Mesothelial cell of epicardium (in vitro differentiated cells): ENCODE measurements around the gene CSNK1A1. TPM values are rescaled to one million over a fixed set of nuclear protein-coding genes. Genes with fewer than 3 reads are reported as not detected.
A peak's percentile ranks its signal among the peaks of the same experiment; 100 is the strongest.

Experiments used
- DNase-seq, 2 experiments: peaks; one replicate each; pipeline ENCODE4 v3.0.0; 2021; ENCODE audit warnings: low spot score in 2 of 2; ENCODE audit not compliant: unreplicated experiment in 2 of 2
- H3K27ac Mint-ChIP-seq: 2 replicates; pipeline ENCODE4 v1.8.0; 2021; ENCODE audit warnings: mixed read lengths
- H3K27me3 Mint-ChIP-seq: 2 replicates; pipeline ENCODE4 v1.8.0; 2021; ENCODE audit warnings: low read depth, mixed read lengths
- H3K36me3 Mint-ChIP-seq: 2 replicates; pipeline ENCODE4 v1.8.0; 2021; ENCODE audit warnings: mixed read lengths
- H3K4me1 Mint-ChIP-seq: 2 replicates; pipeline ENCODE4 v1.8.0; 2021; ENCODE audit warnings: mixed read lengths
- H3K4me3 Mint-ChIP-seq: 2 replicates; pipeline ENCODE4 v1.8.0; 2021; ENCODE audit warnings: mild to moderate bottlenecking, moderate library complexity, mixed read lengths
- H3K9me3 Mint-ChIP-seq: 2 replicates; pipeline ENCODE4 v1.8.0; 2021; ENCODE audit warnings: mixed read lengths
- total RNA-seq: library from RNA; stranded (reverse); gene quantifications from 3 replicates; pipeline ENCODE4 v1.2.1, GENCODE V29; 2021
- TF ChIP-seq, protein P1 (sequence below): fragments of 200-600 bp; sonication (generic); IDR thresholded peaks from one replicate; pipeline ENCODE4 v1.5.0; 2021; ENCODE audit warnings: antibody characterized with exemption; ENCODE audit not compliant: unreplicated experiment

CSNK1A1 gene
- total RNA-seq, 1 donor from 2014 or later: 254 TPM

- TF ChIP-seq, protein P1, sequence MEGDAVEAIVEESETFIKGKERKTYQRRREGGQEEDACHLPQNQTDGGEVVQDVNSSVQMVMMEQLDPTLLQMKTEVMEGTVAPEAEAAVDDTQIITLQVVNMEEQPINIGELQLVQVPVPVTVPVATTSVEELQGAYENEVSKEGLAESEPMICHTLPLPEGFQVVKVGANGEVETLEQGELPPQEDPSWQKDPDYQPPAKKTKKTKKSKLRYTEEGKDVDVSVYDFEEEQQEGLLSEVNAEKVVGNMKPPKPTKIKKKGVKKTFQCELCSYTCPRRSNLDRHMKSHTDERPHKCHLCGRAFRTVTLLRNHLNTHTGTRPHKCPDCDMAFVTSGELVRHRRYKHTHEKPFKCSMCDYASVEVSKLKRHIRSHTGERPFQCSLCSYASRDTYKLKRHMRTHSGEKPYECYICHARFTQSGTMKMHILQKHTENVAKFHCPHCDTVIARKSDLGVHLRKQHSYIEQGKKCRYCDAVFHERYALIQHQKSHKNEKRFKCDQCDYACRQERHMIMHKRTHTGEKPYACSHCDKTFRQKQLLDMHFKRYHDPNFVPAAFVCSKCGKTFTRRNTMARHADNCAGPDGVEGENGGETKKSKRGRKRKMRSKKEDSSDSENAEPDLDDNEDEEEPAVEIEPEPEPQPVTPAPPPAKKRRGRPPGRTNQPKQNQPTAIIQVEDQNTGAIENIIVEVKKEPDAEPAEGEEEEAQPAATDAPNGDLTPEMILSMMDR: no peak
- H3K4me3 Mint-ChIP-seq: peak overlapping the region; percentile 28
- no peak for DNase-seq
- no peaks in the 10 kb centered on the region for H3K27me3 Mint-ChIP-seq
- H3K9me3 Mint-ChIP-seq: no peaks in the 10 kb centered on the region
- H3K36me3 Mint-ChIP-seq: peaks cover 1% of the 10 kb centered on the region
- peaks cover 18% of the 10 kb centered on the region for H3K4me1 Mint-ChIP-seq
- H3K27ac Mint-ChIP-seq: peak overlapping the region; percentile 64
These were observed 1.4 kb upstream of the CSNK1A1 start for GRCh38 chr5:149552553-149553160.

DNA sequence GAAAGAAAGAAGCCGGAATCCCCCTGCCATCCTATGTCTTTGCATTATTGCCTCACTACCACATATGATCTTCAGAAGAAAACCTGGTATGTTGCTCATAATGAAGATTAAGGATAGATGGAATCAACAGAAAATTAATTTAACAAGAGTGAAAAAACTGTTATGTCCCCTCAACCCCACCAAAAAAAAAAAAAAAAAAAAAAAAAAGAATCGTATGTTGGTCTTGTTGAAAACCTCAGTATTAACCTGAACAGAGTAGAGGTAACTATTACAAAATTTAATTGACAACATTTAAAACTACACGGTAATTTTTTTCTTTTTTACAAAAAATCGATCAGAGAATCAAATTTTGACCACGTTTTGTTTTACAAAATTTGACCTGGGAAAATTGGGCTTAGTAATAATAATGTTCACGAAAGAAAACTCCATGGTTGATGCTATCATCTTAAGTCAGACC is 827 bp upstream of the CSNK1A1 start:
- H3K36me3 Mint-ChIP-seq: peaks cover 5% of the 10 kb centered on the region
- TF ChIP-seq, protein P1: no peak
- no peaks in the 10 kb centered on the region for H3K27me3 Mint-ChIP-seq
- no peak for DNase-seq
- H3K4me1 Mint-ChIP-seq: peaks cover 24% of the 10 kb centered on the region
- peak overlapping the region; percentile 98 for H3K27ac Mint-ChIP-seq
- peak overlapping the region; percentile 95 for H3K4me3 Mint-ChIP-seq
- no peaks in the 10 kb centered on the region for H3K9me3 Mint-ChIP-seq

- peak overlapping the region; percentile 95 for H3K4me3 Mint-ChIP-seq
- no peak for DNase-seq
- TF ChIP-seq, protein P1: no peak
These were observed 529 bp downstream of the CSNK1A1 start for GRCh38 chr5:149550594-149551226.

GRCh38 chr5:149550268-149550583 is 1.0 kb downstream of the CSNK1A1 start:
- DNase-seq: no peak
- H3K36me3 Mint-ChIP-seq: peaks cover 13% of the 10 kb centered on the region
- H3K4me3 Mint-ChIP-seq: peak overlapping the region; percentile 95
- no peaks in the 10 kb centered on the region for H3K9me3 Mint-ChIP-seq
- H3K27ac Mint-ChIP-seq: peak overlapping the region; percentile 98
- peaks cover 32% of the 10 kb centered on the region for H3K4me1 Mint-ChIP-seq
- H3K27me3 Mint-ChIP-seq: no peaks in the 10 kb centered on the region
- TF ChIP-seq, protein P1: no peak

More at GRCh38 chr5:149550594-149551226, 529 bp downstream of the CSNK1A1 start:
- peaks cover 11% of the 10 kb centered on the region for H3K36me3 Mint-ChIP-seq
- H3K4me1 Mint-ChIP-seq: peaks cover 31% of the 10 kb centered on the region
- no peaks in the 10 kb centered on the region for H3K9me3 Mint-ChIP-seq
- no peaks in the 10 kb centered on the region for H3K27me3 Mint-ChIP-seq
- H3K27ac Mint-ChIP-seq: peak overlapping the region; percentile 98

DNA sequence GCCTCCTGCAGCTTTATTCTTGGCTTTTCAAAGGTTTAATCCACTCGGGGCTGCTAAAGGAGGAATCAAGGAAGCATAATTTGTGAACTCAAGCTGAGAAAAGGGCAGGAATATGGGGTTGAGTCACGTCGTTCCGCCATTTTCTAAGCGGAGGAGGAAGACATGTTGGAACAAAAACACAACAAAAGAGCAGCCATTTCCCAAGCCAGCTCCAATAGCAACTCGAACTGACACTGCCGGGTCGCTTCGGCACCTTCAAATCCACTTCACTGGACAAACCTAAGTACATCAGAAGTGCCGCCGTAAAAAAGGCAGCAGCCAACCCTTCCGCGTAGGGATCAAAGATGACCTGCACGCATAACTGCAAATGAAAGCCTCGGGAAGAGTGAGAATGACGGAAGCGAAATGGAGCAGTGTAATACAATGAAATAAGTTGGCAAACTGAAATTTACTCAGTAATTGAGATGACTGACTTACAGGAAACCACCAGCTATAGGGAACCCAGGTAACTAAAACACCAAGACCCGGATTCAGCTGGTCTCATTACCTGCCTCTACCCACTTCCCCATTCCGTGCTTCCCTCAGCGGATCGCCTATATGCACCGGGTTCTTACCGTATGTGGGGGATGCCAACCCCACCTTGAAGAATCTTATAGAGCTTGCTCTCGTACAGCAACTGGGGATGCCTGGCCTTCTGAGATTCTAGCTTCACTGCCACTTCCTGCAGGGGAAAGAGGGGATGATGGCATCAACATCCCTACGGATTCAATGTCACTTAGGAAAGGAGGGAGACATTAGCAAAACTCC is 1.6 kb downstream of the CSNK1A1 start:
- no peak for DNase-seq
- Mint-ChIP-seq H3K36me3 (peaks cover 13% of the 10 kb centered on the region), H3K4me1 (peaks cover 32% of the 10 kb centered on the region), H3K27ac (peak overlapping the region; percentile 98), H3K4me3 (peak overlapping the region; percentile 95), H3K27me3 (no peaks in the 10 kb centered on the region), H3K9me3 (no peaks in the 10 kb centered on the region)
- TF ChIP-seq, protein P1: no peak
